Fibroblast of pulmonary artery (primary cell): ENCODE measurements around the gene COPRS.
"Not testable (repeated sequence)": the region's sequence is repeated elsewhere in the genome, so short reads cannot be mapped to it uniquely, and the experiment has no call there.

ENCODE experiments used
- DNase-seq: peaks from one replicate; pipeline ENCODE4 v3.0.0-alpha.2; 2010; ENCODE audit warnings: low read depth
- H3K4me3 ChIP-seq: replicated peaks from 2 replicates; pipeline ENCODE4 v1.5.1; 2011; ENCODE audit warnings: low read depth, mild to moderate bottlenecking, control low read depth, low read length, moderate library complexity
- CTCF ChIP-seq: IDR thresholded peaks from 2 replicates; pipeline ENCODE4 v1.5.1; 2011; ENCODE audit warnings: mild to moderate bottlenecking, control low read depth, low read length, inconsistent platforms; ENCODE audit errors: missing control alignments

Gene COPRS

GRCh38 chr17:31835984-31836383, 23.1 kb downstream of the COPRS start:
- TF ChIP-seq CTCF, result no peak
- no peak for DNase-seq
- no peak overlapping the region for H3K4me3 ChIP-seq

- DNase-seq, result no peak
- no peak overlapping the region for H3K4me3 ChIP-seq
- no peak for TF ChIP-seq CTCF
Observed at GRCh38 chr17:31834448-31834847, 24.6 kb downstream of the COPRS start.

- DNase-seq, result no peak
- H3K4me3 ChIP-seq, result no peak overlapping the region
- TF ChIP-seq CTCF, result no peak
Observed at GRCh38 chr17:31832746-31833145, 26.3 kb downstream of the COPRS start.

GRCh38 chr17:31830971-31831858, 27.8 kb downstream of the COPRS start:
- H3K4me3 ChIP-seq, result no peak overlapping the region
- DNase-seq, result no peak
- TF ChIP-seq CTCF, result no peak

- no peak for DNase-seq
- no peak for TF ChIP-seq CTCF
- H3K4me3 ChIP-seq, result no peak overlapping the region
Observed at GRCh38 chr17:31829649-31830048, 29.4 kb downstream of the COPRS start.

- not testable (repeated sequence) for H3K4me3 ChIP-seq, DNase-seq
Observed at GRCh38 chr17:31828955-31829354, 30.1 kb downstream of the COPRS start.

- DNase-seq, result peak; percentile 48
- TF ChIP-seq CTCF, result no peak
- no peak overlapping the region for H3K4me3 ChIP-seq
Observed at GRCh38 chr17:31825961-31826691, 32.9 kb downstream of the COPRS start.
